Activated B cell treated with CpG ODN at 0.5 μM for 24 hours (primary cell): ENCODE measurements around the gene NGLY1. TPM values are rescaled to one million over a fixed set of nuclear protein-coding genes. Genes with fewer than 3 reads are reported as not detected.

Source experiments
- ATAC-seq: fragments of 200-7000 bp; cut with Tn5 transposase; one replicate; pipeline ENCODE4 v1.10.0; 2021; ENCODE audit warnings: low read depth, mild to moderate bottlenecking, moderate library complexity
- CTCF ChIA-PET: fragments of 350-600 bp; sonication (Branson Sonifier 250); formaldehyde crosslinking; loops from one replicate; lab custom pipeline; 2021; ENCODE audit warnings: antibody characterized with exemption; lab: Charles Lee
- POLR2A ChIA-PET: fragments of 350-600 bp; sonication (Branson Sonifier 250); formaldehyde crosslinking; loops from one replicate; lab custom pipeline; 2021; ENCODE audit warnings: antibody characterized with exemption; lab: Charles Lee
- DNase-seq: peaks from one replicate; pipeline ENCODE4 v3.0.0; 2022
- H3K27ac Mint-ChIP-seq: one replicate; pipeline ENCODE4 v1.8.0; 2020; ENCODE audit warnings: mixed read lengths
- H3K27me3 Mint-ChIP-seq: one replicate; pipeline ENCODE4 v1.8.0; 2021; ENCODE audit warnings: mixed read lengths
- H3K36me3 Mint-ChIP-seq: one replicate; pipeline ENCODE4 v1.8.0; 2021; ENCODE audit warnings: low read depth, mixed read lengths
- H3K4me1 Mint-ChIP-seq: one replicate; pipeline ENCODE4 v1.8.0; 2021; ENCODE audit warnings: mixed read lengths
- H3K4me3 Mint-ChIP-seq: one replicate; pipeline ENCODE4 v1.8.0; 2020; ENCODE audit warnings: mild to moderate bottlenecking, mixed read lengths
- H3K9me3 Mint-ChIP-seq: one replicate; pipeline ENCODE4 v1.8.0; 2020; ENCODE audit warnings: mixed read lengths
- CTCF ChIP-seq: fragments of 200-600 bp; IDR thresholded peaks from one replicate; pipeline ENCODE4 v1.8.0; 2022; ENCODE audit warnings: antibody characterized with exemption, mild to moderate bottlenecking
- intact Hi-C: fragments of 100-400 bp; cut with micrococcal nuclease; formaldehyde crosslinking; loops from one replicate; pipeline ENCODE4 v1.15.1; 2024
- total RNA-seq: library from RNA; stranded (reverse); gene quantifications from 2 replicates; pipeline ENCODE4 v1.2.3, GENCODE V29; 2022

NGLY1 gene
- total RNA-seq, 1 donor from 2014 or later, result 127 TPM

GRCh38 chr3:25751048-25751447 lies 32.2 kb downstream of the NGLY1 start:
- intact Hi-C loops, result no loop called here
- ATAC-seq (no peak), DNase-seq (no peak)
- H3K27ac Mint-ChIP-seq, result no peak overlapping the region
- H3K4me1 Mint-ChIP-seq, result no peaks in the 10 kb centered on the region
- H3K4me3 Mint-ChIP-seq, result no peak overlapping the region
- no peak for TF ChIP-seq CTCF
- ChIA-PET CTCF (no interaction called here), POLR2A (no interaction called here)
- H3K36me3 Mint-ChIP-seq, result peaks cover 77% of the 10 kb centered on the region
- H3K27me3 Mint-ChIP-seq, result no peaks in the 10 kb centered on the region
- H3K9me3 Mint-ChIP-seq, result no peaks in the 10 kb centered on the region

- no peak for ATAC-seq
- POLR2A ChIA-PET, result interaction anchor here (0.6 kb wide), 1 partner anchor 34 kb away, joined by 3 read pairs; the partner anchor contains the start of gene NGLY1
- H3K36me3 Mint-ChIP-seq, result peaks cover 81% of the 10 kb centered on the region
- H3K4me3 Mint-ChIP-seq, result no peak overlapping the region
- no peaks in the 10 kb centered on the region for H3K4me1 Mint-ChIP-seq
- H3K27me3 Mint-ChIP-seq, result no peaks in the 10 kb centered on the region
- CTCF ChIA-PET, result no interaction called here
- DNase-seq, result no peak
- intact Hi-C loops, result loop anchor here (5.0 kb wide), 1 partner anchor 108 kb away; no protein-coding TSS in a partner anchor
- H3K27ac Mint-ChIP-seq, result no peak overlapping the region
- no peak for TF ChIP-seq CTCF
- no peaks in the 10 kb centered on the region for H3K9me3 Mint-ChIP-seq
Measured at GRCh38 chr3:25749031-25749581, 34.1 kb downstream of the NGLY1 start.

GRCh38 chr3:25748189-25748588 lies 35.1 kb downstream of the NGLY1 start:
- ATAC-seq (no peak), DNase-seq (no peak)
- ChIA-PET POLR2A (no interaction called here), CTCF (no interaction called here)
- H3K27me3 Mint-ChIP-seq, result no peaks in the 10 kb centered on the region
- no peak overlapping the region for H3K4me3 Mint-ChIP-seq
- H3K4me1 Mint-ChIP-seq, result no peaks in the 10 kb centered on the region
- no peaks in the 10 kb centered on the region for H3K9me3 Mint-ChIP-seq
- intact Hi-C loops, result loop anchor here (5.0 kb wide), 1 partner anchor 109 kb away; no protein-coding TSS in a partner anchor
- no peak overlapping the region for H3K27ac Mint-ChIP-seq
- TF ChIP-seq CTCF, result no peak
- peaks cover 84% of the 10 kb centered on the region for H3K36me3 Mint-ChIP-seq

GRCh38 chr3:25747033-25747432 lies 36.2 kb downstream of the NGLY1 start:
- POLR2A ChIA-PET, result no interaction called here
- H3K27ac Mint-ChIP-seq, result no peak overlapping the region

GRCh38 chr3:25744470-25744869 lies 38.8 kb downstream of the NGLY1 start:
- intact Hi-C loops, result no loop called here
- Mint-ChIP-seq H3K4me1 (no peaks in the 10 kb centered on the region), H3K36me3 (peaks cover 89% of the 10 kb centered on the region), H3K9me3 (no peaks in the 10 kb centered on the region), H3K4me3 (no peak overlapping the region), H3K27me3 (no peaks in the 10 kb centered on the region), H3K27ac (no peak overlapping the region)
- DNase-seq (no peak), ATAC-seq (no peak)
- ChIA-PET POLR2A (no interaction called here), CTCF (interaction anchor here (1.2 kb wide), 1 partner anchor 110 kb away, joined by 3 read pairs; no protein-coding TSS in a partner anchor)
- TF ChIP-seq CTCF, result no peak

More at GRCh38 chr3:25747033-25747432, 36.2 kb downstream of the NGLY1 start:
- Mint-ChIP-seq H3K4me1 (no peaks in the 10 kb centered on the region), H3K27me3 (no peaks in the 10 kb centered on the region), H3K36me3 (peaks cover 90% of the 10 kb centered on the region), H3K4me3 (no peak overlapping the region), H3K9me3 (no peaks in the 10 kb centered on the region)
- ATAC-seq (no peak), DNase-seq (no peak)
- intact Hi-C loops, result loop anchor here (2.0 to 5.0 kb wide), 2 partner anchors 16 to 110 kb away; no protein-coding TSS in a partner anchor
- CTCF ChIA-PET, result no interaction called here
- TF ChIP-seq CTCF, result no peak
